HG03064 (cell line): ENCODE results near the gene ETV4.

Source experiments
- ATAC-seq: cut with Tn5 transposase; IDR thresholded peaks from one replicate; pipeline ENCODE4 v1.9.1; 2021; ENCODE audit warnings: low read depth; ENCODE audit not compliant: unreplicated experiment

ETV4 gene

DNA sequence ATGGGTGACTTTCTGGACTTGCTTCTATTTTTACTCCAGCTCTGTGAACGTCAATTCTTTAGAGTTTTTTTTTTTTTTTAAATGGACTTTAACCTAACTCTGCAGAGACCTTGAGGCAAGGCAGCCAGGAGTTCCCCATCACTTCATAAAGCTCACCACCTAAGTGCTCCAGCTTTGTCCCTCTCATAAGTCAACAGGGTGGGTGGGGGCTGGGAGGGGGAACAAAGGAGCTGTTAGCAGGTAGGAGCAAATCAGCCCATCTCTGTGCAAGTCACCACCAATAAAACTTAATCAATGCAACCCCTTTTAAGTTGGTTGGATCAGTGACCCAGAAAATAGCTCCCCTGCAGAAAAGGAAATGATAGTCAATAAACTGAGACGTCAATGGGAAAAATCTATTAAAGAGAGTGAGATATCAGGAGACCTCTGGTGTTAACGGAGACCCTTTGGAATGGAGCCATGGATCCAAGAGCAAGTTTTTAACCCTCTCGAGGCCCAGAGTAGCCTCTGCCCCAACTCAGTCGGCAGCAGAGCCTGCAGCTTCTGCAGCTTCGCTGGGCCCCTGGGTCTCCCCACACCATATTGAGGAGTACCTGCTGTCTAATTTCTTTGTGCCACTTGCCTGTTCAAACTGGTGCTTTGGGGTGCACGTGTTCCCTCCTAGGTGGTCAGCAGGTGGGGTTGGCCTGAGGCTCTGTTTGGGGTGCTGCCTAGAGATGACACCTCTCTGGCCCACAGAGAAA lies 27.6 kb upstream of the ETV4 start:
- no peak for ATAC-seq

GRCh38 chr17:43572368-43572980 lies 26.3 kb upstream of the ETV4 start:
- ATAC-seq = no peak

GRCh38 chr17:43570518-43570928 lies 24.4 kb upstream of the ETV4 start:
- ATAC-seq = no peak

DNA sequence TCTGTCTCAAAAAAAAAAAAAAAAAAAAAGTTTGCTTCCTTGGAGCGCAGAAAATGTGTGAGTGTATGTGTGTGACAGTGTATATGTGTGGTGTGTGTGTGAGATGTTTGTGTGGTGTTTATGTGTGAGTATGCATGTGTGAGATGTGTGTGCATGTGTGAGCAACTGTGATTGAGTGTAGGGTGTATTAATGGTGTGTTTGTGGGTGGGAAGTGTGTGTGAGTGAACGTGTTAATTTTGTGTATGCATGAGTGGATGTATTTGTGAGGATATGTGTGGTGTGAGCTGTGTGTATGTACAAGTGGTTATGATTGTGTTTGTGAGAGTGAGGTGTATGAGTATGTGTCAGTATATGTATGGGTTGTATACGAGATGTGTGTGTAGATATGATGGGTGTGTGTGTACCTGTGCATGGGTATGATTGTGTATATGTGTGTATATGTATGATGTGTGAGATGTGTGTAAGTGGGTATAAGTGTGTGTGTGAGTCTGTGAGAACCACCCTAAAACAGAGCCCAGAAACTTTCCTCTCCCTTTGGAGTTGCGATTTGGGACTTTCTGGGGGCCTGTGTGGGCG lies 22.5 kb upstream of the ETV4 start:
- no peak for ATAC-seq

DNA sequence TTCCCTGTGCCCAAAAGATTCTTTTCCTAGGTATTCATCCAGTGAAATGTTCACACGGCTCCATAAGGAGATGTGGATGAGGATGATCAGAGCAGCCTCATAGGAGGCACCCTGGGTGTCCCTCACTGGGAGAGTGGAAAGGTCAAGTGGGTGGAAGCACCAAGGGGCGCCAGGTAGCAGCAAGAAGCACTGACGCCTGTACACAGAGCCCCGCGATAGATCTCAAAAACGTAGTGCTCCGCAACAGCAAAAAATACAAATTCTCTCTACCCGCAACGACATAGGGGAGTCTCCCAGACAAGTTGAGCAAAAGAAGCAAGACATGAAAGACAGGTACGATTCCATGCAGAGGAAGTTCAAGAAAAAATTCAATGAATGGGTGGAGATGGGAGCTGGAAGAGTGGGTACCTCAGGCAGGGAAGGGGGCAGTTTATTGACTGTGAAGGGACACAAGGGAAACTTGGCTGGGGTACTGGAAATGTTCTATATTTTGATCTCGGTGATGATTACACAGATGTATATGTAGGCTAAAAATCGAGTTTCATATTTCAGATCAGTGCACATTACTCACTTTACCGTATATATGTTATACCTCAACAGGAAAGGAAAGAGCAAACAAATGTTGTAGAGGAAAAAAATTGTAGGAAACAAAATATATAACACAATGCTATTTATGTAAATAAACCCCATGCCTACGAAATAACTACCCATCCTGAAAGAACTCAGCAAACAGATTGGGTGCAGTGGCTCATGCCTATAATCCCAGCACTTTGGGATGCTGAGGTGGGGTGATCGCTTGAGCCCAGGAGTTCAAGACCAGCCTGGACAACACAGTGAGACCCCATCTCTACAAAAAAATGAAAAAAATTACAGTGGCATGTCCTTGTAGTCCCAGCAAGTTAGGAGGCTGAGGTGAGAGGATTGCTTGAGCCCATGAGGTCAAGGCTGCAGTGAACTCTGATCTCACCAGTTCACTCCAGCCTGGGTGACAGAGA lies 17.8 kb upstream of the ETV4 start:
- no peak for ATAC-seq

DNA sequence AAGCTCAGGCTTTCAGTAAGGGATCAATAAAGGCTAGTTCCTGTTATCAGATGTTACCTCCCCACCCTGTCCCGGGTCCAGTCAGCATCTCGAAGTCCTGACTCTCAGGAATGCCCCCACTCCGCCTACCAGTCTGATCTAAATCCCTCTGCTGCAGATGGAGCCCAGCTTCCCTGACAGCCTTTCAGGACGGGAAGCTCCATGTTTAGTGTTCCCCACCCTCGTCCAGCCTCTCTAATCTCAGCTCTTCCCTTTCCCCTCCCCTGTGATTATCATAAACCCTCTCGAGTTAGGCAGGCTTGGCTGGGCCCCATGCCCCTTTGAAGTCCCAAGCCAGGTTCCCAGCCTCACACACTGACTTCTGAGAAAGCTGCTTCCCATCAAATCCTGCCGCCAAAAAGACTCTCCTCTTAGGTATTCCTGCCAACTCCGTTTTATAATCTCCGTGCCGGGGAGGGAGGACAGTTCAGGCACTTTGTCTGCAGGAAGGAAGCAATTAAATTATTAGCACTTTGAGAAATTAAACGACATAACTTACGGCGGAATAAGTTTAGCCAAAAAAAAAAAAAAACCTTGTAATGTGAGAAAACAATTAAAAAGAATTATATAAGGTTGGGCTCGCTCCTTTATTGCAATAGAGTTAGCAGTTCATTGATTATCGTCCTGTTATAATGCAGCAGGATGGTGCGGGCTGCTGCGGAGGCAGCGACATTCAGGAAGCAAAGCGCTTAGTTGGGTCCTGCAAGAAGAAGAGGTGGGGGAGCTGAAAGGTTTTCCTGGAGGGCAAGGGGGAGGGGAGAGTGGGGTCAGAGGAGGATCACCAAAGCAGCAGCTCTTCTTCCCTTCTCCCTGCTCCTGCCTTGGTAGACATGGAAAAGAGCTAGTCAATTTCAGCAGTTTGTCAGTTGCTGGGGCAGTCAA lies 16.8 kb upstream of the ETV4 start:
- no peak for ATAC-seq

DNA sequence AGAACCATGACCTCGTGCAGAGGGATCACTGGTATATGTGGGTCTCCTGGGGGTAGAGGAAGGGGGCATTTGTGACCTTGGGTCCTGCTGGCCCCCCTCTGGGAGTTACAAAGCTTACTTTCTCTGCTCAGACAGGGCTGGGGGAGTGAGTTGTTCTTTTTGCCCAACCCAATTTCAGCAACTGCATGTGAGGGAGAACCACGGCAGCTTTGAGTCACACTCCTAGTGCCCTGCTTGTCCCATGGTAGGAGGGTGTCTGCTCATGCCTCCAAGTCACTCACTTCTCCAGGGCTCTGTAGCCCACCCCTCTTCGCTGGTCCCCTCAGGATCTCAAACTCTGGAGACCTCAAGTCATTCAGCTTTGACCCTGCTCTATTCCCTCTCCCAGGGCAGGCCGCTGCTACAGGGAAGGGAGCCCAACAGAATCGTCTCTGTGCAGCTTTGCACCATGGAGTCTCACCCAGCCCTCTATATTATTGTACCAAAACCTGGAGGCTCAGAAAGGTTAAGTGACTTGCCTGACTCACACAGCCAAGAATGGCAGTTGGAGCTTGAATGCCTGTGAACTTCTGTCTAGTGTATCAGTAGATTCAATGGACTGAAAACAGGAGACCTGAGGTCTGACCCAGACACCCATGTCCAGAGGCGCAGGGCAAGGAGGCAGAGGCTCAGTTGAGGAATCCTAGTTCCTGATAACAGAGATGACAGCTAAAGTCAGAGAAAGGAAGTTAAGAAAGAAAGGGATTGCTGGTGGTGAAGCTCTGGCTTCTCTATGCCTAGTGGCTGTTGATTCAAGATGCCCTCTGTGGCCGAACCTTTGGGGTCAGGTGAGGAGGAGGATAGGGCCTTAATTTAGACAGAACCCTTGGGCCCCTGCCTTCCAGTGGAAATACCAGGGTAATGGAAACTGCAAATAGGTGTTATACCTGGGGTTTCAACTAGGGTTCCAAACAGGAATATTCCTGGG lies 14.6 kb upstream of the ETV4 start:
- no peak for ATAC-seq

DNA sequence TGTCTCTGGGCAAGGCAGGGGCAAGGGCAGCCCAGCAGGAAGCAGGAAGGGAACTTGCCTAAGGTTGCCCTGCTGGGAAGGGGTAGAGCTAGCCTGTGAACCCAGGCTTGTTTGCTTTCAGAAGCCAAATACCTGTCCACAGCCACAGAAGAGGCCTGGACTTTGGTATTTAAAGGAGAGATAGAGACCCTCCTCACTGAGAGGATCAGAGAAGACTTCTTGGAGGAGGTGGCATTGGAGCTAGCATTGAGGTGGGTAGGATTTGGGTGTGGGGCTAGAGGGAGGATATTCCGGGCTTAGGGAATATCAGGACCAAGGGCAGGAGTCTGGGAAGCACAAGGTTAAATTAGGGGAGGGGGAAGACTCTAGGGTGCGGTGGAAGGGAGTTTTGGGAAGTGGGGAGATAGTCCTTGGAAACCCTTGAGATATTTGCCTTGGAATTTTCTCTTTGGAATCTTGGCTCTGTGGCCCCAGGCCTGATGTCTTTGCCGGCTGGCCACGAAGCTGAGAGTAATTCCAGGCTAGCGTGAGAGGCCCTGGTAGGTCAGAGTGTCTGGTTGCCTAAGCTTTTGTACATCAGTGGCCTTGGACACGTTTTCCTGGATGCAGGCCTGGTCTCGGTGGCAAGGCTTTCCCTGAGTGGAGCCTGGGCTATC lies 13.1 kb upstream of the ETV4 start:
- ATAC-seq = no peak

- ATAC-seq = no peak
Measured at GRCh38 chr17:43558805-43559160, 12.6 kb upstream of the ETV4 start.

GRCh38 chr17:43556292-43556691 lies 10.2 kb upstream of the ETV4 start:
- ATAC-seq = no peak

DNA sequence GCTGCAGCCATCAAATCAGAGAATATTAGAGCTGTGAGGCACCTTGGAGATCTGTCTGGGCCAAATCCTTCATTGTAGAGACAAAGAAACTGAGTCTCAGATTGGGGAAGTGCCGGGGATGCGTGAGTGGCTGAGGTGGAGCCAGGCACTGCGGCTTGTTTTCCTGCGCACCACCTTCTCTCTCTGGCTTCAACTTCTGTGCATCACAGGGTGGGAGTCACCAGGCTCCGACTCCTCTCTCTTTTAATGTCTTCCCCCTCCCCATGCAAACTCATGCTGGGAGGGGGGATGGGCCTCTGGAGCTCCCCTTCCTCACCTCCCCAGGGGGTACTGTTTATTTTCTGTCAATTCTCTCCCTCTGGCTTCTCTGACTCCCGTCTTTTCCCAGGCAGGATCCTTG lies 8.7 kb upstream of the ETV4 start:
- ATAC-seq = no peak

DNA sequence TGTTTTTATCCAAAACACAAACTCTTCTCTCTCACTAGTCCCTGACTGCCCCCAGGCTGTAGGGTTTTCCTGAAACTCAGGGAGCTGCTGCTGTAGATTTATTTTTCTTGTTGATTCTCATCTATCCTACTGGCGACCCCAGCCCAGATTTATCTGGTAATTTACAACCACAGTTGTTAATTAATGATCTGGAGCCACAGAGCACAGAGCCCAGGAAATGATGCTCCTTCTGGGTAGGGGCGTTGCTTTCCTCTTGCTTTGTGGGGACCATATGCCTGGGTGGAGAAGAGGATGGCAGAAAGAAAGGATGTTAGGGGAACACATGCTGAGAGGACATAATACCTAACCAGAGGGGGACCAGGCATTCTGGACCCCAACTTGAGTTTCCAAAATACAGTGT lies 7.4 kb upstream of the ETV4 start:
- ATAC-seq = no peak

DNA sequence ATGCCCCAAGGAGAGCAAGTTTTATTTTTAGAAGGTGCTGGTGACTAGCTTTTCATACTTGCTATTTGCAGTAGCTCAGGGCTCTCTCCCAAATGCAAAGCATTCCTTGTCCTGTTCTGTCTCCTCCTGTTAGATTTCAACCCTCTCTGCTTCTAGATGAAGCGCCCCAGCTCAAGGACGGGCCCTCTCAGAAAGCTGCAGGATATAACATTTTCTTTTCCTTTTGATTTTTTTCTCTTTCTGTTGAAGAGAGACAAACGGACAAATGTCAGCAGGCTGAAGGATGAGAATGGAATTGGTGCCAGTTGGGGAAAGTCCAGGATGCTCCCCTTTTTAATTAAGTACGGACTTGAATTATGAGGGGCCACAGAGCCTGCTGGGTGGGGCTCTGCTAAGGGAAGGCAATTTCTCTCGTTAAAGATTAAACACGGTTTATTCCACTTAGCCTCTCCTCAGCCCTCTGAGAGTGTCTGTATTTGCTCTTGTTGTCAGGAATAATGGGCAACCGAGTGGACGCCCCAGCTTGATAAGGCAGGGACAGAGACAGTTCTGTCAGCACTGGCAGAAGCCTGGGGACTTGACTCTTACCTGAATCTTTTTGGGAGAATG lies 6.2 kb upstream of the ETV4 start:
- no peak for ATAC-seq

DNA sequence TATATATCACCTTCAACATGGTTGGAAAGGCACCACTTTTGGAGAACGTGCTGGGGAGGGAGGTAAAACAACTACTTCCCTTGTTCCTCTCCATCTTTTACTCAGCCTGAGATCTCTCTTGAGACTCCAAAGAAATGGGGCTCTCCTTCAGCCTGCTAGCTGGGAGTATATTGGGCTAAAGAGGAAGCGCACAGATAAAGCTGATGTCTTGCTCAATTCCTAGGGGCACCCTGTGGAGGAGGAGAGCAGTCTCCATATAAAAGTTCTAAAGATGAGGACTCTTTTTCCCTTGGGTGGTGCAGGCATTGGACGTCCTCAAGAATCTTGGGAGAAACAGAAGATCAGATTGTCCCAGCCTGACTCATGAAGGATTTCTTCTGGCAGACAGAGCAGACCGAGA lies 4.6 kb upstream of the ETV4 start:
- no peak for ATAC-seq

DNA sequence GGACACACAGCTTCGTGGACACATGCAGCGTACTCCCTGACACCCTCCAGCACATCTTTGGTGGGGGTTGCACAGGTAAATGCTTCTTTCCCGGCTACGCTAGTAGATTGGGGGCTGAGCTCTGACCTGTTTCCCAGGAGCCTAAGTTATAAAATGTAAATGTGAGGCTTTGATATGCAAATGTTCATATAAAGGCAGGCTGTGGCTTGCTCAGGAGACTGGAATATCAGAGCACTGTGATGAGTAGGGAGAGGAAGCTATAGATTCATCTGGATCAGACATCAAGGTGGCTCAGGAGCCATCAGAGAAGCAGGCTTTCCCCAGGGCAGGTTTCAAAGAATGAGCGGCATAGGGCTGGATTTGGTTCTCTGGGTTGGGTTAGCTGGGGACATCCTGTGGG lies 3.4 kb upstream of the ETV4 start:
- no peak for ATAC-seq

DNA sequence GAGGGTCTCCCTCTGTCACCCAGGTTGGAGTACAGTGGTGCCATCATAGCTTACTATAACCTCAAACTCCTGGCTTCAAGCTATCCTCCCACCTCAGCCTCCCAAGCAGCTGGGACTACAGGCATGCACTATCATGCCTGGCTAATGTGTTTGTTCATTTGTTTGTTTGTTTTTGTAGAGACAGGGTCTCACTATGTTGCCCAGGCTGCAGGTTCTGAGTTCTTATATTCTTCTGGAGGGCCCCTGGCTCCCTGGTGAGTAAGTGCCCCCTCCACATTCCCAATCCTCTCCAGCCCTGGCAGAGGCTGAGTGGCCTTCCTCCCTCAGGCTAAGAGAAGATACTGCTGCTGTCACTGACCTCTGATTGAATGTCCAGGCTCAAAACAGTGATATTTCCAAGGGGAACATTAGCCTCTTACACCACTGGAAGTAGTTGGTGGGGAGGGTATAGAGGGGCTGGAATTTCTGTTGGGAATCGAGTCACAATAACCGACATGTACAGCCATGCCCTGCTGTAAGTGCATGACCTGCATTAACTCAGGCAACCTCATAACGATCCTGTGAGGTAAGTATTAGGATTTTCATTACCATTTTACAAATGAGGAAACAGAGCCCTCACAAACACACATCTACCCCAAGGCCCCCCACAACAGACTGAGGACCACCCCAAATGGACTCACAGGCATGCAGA lies 2.7 kb upstream of the ETV4 start:
- ATAC-seq = no peak

DNA sequence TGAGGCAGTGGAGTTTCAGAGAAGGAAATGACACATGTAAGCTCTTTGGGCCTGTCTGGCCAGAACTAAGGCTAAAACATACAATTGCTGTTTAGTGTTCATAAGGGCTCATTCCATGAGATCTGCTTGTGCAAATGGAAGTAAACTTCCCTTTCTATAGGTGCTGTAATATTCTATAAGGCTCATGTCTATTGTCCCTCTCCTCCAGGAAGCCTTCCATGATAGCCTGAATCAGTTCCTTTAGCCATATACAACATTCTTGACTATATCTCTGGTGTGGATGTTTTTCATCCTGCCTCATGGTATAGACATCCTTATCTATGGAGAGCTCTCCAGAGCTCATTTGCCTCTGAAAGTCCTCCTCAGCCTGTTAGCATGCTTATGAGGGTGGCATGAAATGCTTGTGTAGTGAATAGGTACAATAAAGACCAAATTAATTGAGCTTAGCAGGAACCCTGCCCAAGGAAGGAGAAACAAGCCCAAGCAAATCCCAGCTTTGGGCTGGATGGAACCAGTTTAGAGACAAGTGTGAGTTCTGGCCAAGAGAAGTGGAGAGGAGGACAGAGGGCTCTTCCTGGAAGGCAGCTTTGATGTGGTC lies 1.6 kb upstream of the ETV4 start:
- no peak for ATAC-seq
